GM18499 (cell line): ENCODE results near the gene DHRS3.
"Not testable (repeated sequence)": the region's sequence is repeated elsewhere in the genome, so short reads cannot be mapped to it uniquely, and the experiment has no call there.

Experiments used
- ATAC-seq: cut with Tn5 transposase; IDR thresholded peaks from one replicate; pipeline ENCODE4 v1.9.1; 2021; ENCODE audit warnings: moderate number of reproducible peaks; ENCODE audit not compliant: insufficient read depth, unreplicated experiment

Gene DHRS3

GRCh38 chr1:12617901-12618660 lies at the start of gene DHRS3:
TSS of gene DHRS3 (minus strand) at chr1:12618210. CDS start at chr1:12617348, 862 bp downstream.
- no peak for ATAC-seq

- no peak for ATAC-seq
Observed at GRCh38 chr1:12666141-12666735, 48.2 kb upstream of the DHRS3 start.

GRCh38 chr1:12665511-12665910 lies 47.5 kb upstream of the DHRS3 start:
- no peak for ATAC-seq

GRCh38 chr1:12662556-12662955 lies 44.5 kb upstream of the DHRS3 start:
- ATAC-seq, result no peak

GRCh38 chr1:12661606-12662219 lies 43.7 kb upstream of the DHRS3 start:
- no peak for ATAC-seq

- ATAC-seq, result no peak
Observed at GRCh38 chr1:12658531-12659453, 40.8 kb upstream of the DHRS3 start.

- ATAC-seq, result not testable (repeated sequence)
Observed at GRCh38 chr1:12657885-12658512, 40.0 kb upstream of the DHRS3 start.

- no peak for ATAC-seq
Observed at GRCh38 chr1:12657060-12657884, 39.3 kb upstream of the DHRS3 start.

- ATAC-seq, result no peak
Observed at GRCh38 chr1:12656575-12656974, 38.6 kb upstream of the DHRS3 start.

- ATAC-seq, result no peak
Observed at GRCh38 chr1:12654657-12655056, 36.6 kb upstream of the DHRS3 start.

GRCh38 chr1:12654004-12654567 lies 36.1 kb upstream of the DHRS3 start:
- ATAC-seq, result no peak

- no peak for ATAC-seq
Observed at GRCh38 chr1:12649971-12650421, 32.0 kb upstream of the DHRS3 start.

- ATAC-seq, result no peak
Observed at GRCh38 chr1:12648741-12649140, 30.7 kb upstream of the DHRS3 start.

- not testable (repeated sequence) for ATAC-seq
Observed at GRCh38 chr1:12645401-12645800, 27.4 kb upstream of the DHRS3 start.

GRCh38 chr1:12644829-12645228 lies 26.8 kb upstream of the DHRS3 start:
- ATAC-seq, result no peak

- no peak for ATAC-seq
Observed at GRCh38 chr1:12644237-12644636, 26.2 kb upstream of the DHRS3 start.

- ATAC-seq, result no peak
Observed at GRCh38 chr1:12643785-12644184, 25.8 kb upstream of the DHRS3 start, which contains the start of gene AADACL4. TSS of gene AADACL4 (plus strand) at chr1:12644085. CDS start at chr1:12644547, 462 bp downstream.

- no peak for ATAC-seq
Observed at GRCh38 chr1:12643079-12643478, 25.1 kb upstream of the DHRS3 start.

GRCh38 chr1:12640958-12641272 lies 22.9 kb upstream of the DHRS3 start:
- no peak for ATAC-seq
